Natural killer cell (primary cell): ENCODE measurements around the gene ANTKMT. TPM values are rescaled to one million over a fixed set of nuclear protein-coding genes. Genes with fewer than 3 reads are reported as not detected.
A peak's percentile ranks its signal among the peaks of the same experiment; 100 is the strongest.

Experiments used
- ATAC-seq, 3 donors: fragments of 150-1000 bp in 2 of 3; fragments of 200-7000 bp in 1 of 3; cut with Tn5 transposase; 1 replicate in 1 of 3; 2 replicates in 2 of 3; pipeline ENCODE4 v1.10.0; 2021; ENCODE audit warnings: mild to moderate bottlenecking in 2 of 3, moderate library complexity in 2 of 3
- DNase-seq, 2 donors: peaks; one replicate each; pipeline versions ENCODE4 v3.0.0 to v3.0.0-alpha.2; 2013 to 2021; ENCODE audit warnings: mixed read lengths in 1 of 2
- H3K27ac ChIP-seq: one replicate; pipeline ENCODE4 v1.5.1; 2013; ENCODE audit warnings: mild to moderate bottlenecking, low read length
- H3K27me3 ChIP-seq: one replicate; pipeline ENCODE4 v1.6.1; 2013; ENCODE audit warnings: low read length; ENCODE audit not compliant: control insufficient read depth, insufficient read depth
- H3K36me3 ChIP-seq: one replicate; pipeline ENCODE4 v1.6.1; 2013; ENCODE audit warnings: low read length; ENCODE audit not compliant: control insufficient read depth, insufficient read depth
- H3K4me1 ChIP-seq: one replicate; pipeline ENCODE4 v1.6.1; 2013; ENCODE audit warnings: low read length; ENCODE audit not compliant: control insufficient read depth, insufficient read depth
- H3K4me3 ChIP-seq: one replicate; pipeline ENCODE4 v1.5.1; 2013; ENCODE audit warnings: low read length
- H3K9me3 ChIP-seq: one replicate; pipeline ENCODE4 v1.6.1; 2013; ENCODE audit warnings: low read length; ENCODE audit not compliant: control insufficient read depth, insufficient read depth
- H3K27ac Mint-ChIP-seq, 2 donors: one replicate each; pipeline ENCODE4 v1.8.0; 2022; ENCODE audit warnings: mild to moderate bottlenecking in 2 of 2, mixed read lengths in 2 of 2, moderate library complexity in 1 of 2
- H3K27me3 Mint-ChIP-seq, 2 donors: one replicate each; pipeline ENCODE4 v1.8.0; 2022; ENCODE audit warnings: low read depth in 2 of 2, mixed read lengths in 2 of 2
- H3K36me3 Mint-ChIP-seq: one replicate; pipeline ENCODE4 v1.8.0; 2022; ENCODE audit warnings: mixed read lengths
- H3K4me1 Mint-ChIP-seq, 2 donors: one replicate each; pipeline ENCODE4 v1.8.0; 2022; ENCODE audit warnings: mixed read lengths in 2 of 2
- H3K4me3 Mint-ChIP-seq: one replicate; pipeline ENCODE4 v1.8.0; 2022; ENCODE audit warnings: mild to moderate bottlenecking, moderate library complexity, mixed read lengths
- H3K9me3 Mint-ChIP-seq, 2 donors: one replicate each; pipeline ENCODE4 v1.8.0; 2022; ENCODE audit warnings: mixed read lengths in 2 of 2
- WGBS: methylation state at CpG from one replicate; pipeline ENCODE4 v1.1.7; 2013; ENCODE audit warnings: missing lambda C conversion rate; ENCODE audit not compliant: insufficient coverage; 5-methylcytosine and 5-hydroxymethylcytosine counted together
- intact Hi-C: fragments of 100-400 bp; cut with micrococcal nuclease; formaldehyde crosslinking; loops from one replicate; pipeline ENCODE4 v1.14.2; 2022
- total RNA-seq, 4 donors: library from RNA; stranded (reverse); fragments of 120-200 nt in 1 of 4; gene quantifications; one replicate each; pipeline versions ENCODE4 v1.2.3 to v1.2.4, GENCODE V29; 2013 to 2022
- TF ChIP-seq, protein P1 (sequence below): fragments of 200-600 bp; IDR thresholded peaks from one replicate; pipeline ENCODE4 v1.8.0; 2022; ENCODE audit warnings: antibody characterized with exemption

Gene ANTKMT
- total RNA-seq, 3 donors from 2014 or later (not counting 1 experiment from before 2014, with no cell fraction given) = 33.7 to 39.0 (median 37.7) TPM

DNA sequence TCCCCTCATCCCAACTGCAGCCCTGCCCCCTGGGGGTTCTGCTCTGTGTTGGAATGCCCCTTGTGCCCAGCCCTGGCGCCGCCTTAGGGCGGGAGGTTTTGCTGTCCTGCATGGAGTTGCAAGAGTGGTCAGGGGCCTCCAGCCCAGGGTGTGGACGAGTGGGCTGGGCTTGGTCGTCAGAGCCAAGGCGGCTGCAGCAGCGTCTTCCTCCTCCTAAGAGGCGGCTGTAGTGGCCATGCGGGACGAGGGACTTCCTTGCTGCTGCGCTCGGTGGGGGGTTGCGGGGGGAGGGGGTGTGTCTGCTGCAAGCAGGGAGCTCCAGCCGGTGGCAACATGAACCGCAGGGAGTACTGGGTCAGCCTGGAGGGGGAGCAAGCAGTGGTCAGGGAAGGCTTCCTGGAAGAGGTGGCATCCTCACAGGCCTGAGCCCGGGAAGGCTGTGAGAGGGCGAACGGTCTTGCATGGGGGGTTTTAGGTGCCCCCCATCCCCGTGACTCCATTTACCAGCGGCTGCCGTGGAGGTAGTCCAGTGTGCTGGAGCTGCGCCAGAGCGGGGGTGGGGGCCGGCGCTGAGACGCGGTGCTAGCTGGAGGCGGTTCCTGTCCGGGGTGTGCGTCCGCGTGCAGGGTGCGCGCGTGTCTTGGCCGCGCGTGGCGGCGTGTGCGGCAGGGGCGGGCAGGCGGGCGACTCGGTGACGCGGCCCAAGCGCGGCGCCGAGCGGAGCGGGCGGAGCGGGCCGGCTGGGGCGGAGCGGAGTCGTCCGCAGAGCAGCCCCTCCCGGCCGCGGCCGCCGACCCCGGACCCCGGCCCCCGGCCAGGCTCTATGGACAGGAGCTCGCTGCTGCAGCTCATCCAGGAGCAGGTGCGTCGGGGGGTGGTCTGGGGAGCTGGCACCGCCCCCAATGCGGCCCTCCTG is 45.7 kb upstream of the ANTKMT start, which contains the start of gene RHBDL1:
Gene RHBDL1 (plus strand): TSS at position 704 of the 916 bp plus-strand sequence. CDS start 120 bp downstream, at position 824.
- DNase-seq (peak in 1 of 2 donors; percentile 38), ATAC-seq (no peak)
- H3K4me3 ChIP-seq = no peak within 1 kb of the TSS
- intact Hi-C loops = no loop called here
- TF ChIP-seq, protein P1, sequence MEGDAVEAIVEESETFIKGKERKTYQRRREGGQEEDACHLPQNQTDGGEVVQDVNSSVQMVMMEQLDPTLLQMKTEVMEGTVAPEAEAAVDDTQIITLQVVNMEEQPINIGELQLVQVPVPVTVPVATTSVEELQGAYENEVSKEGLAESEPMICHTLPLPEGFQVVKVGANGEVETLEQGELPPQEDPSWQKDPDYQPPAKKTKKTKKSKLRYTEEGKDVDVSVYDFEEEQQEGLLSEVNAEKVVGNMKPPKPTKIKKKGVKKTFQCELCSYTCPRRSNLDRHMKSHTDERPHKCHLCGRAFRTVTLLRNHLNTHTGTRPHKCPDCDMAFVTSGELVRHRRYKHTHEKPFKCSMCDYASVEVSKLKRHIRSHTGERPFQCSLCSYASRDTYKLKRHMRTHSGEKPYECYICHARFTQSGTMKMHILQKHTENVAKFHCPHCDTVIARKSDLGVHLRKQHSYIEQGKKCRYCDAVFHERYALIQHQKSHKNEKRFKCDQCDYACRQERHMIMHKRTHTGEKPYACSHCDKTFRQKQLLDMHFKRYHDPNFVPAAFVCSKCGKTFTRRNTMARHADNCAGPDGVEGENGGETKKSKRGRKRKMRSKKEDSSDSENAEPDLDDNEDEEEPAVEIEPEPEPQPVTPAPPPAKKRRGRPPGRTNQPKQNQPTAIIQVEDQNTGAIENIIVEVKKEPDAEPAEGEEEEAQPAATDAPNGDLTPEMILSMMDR = no peak
- peaks cover 0 to 14% of the 10 kb centered on the region in 2 donors for H3K4me1 Mint-ChIP-seq
- H3K27ac Mint-ChIP-seq = no peak within 1 kb of the TSS
- H3K9me3 Mint-ChIP-seq = no peaks in the 10 kb centered on the region
- peaks cover 29% of the 10 kb centered on the region for H3K4me1 ChIP-seq
- 9% methylated on average over 73 of the region's 73 CpGs for WGBS
- H3K27me3 ChIP-seq = peaks cover 3% of the 10 kb centered on the region
- H3K27me3 Mint-ChIP-seq = no peaks in the 10 kb centered on the region
- no peaks in the 10 kb centered on the region for H3K36me3 Mint-ChIP-seq
- H3K4me3 Mint-ChIP-seq = peak within 1 kb of the TSS; percentile 25
- H3K9me3 ChIP-seq = no peaks in the 10 kb centered on the region
- no peak within 1 kb of the TSS for H3K27ac ChIP-seq
- H3K36me3 ChIP-seq = peaks cover 24% of the 10 kb centered on the region

DNA sequence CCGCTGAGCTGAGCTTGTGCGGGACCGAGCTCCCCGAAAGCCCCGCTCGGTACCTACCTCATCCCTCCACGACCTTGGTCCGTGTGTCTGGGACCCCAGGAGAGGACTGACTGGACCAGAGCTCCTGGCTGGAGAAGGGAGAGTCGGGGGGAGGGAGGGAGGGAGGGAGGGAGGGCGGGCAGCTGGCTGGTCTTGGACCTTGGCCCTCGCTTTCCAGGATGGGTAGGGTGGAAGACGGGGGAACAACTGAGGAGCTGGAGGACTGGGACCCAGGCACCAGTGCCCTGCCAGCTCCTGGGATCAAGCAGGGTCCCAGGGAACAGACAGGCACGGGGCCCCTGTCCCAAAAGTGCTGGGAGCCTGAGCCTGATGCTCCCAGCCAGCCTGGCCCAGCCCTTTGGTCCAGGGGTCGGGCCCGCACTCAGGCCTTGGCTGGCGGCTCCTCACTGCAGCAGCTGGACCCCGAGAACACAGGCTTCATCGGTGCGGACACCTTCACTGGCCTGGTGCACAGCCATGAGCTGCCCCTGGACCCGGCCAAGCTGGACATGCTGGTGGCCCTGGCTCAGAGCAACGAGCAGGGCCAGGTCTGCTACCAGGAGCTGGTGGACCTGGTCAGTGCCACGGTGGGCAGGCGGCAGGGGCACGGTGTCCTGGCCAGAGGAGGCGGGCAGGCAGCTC is 44.9 kb upstream of the ANTKMT start:
- Histone ChIP-seq H3K9me3 (no peaks in the 10 kb centered on the region), H3K4me1 (peaks cover 34% of the 10 kb centered on the region), H3K27ac (no peak overlapping the region), H3K27me3 (peaks cover 3% of the 10 kb centered on the region), H3K4me3 (no peak overlapping the region), H3K36me3 (peaks cover 18% of the 10 kb centered on the region)
- ATAC-seq = no peak
- peaks cover 0 to 17% of the 10 kb centered on the region in 2 donors for H3K4me1 Mint-ChIP-seq
- H3K36me3 Mint-ChIP-seq = no peaks in the 10 kb centered on the region
- WGBS = 76% methylated on average over 20 of the region's 25 CpGs
- DNase-seq = no peak
- H3K27me3 Mint-ChIP-seq = no peaks in the 10 kb centered on the region
- TF ChIP-seq, protein P1 = no peak
- intact Hi-C loops = no loop called here
- H3K9me3 Mint-ChIP-seq = no peaks in the 10 kb centered on the region
- no peak overlapping the region for H3K4me3 Mint-ChIP-seq
- H3K27ac Mint-ChIP-seq = no peak overlapping the region

DNA sequence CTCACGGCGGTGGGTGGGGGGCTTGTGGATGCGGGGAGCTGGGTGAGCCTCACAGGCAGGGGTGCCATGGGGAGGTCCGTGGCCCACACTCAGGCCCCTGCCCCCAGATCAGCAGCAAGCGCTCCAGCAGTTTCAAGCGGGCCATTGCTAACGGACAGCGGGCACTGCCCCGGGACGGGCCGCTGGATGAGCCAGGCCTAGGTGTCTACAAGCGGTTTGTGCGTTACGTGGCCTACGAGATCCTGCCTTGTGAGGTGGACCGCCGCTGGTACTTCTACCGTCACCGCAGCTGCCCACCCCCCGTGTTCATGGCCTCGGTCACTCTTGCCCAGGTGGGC is 44.4 kb upstream of the ANTKMT start:
- H3K9me3 ChIP-seq = no peaks in the 10 kb centered on the region
- no peak overlapping the region for H3K27ac ChIP-seq
- peaks cover 39% of the 10 kb centered on the region for H3K4me1 ChIP-seq
- WGBS = 95% methylated on average over 21 of the region's 21 CpGs
- H3K36me3 ChIP-seq = peaks cover 18% of the 10 kb centered on the region
- intact Hi-C loops = no loop called here
- ATAC-seq (no peak), DNase-seq (no peak)
- Mint-ChIP-seq H3K36me3 (no peaks in the 10 kb centered on the region), H3K4me1 (peaks cover 0 to 21% of the 10 kb centered on the region in 2 donors), H3K9me3 (no peaks in the 10 kb centered on the region), H3K27me3 (no peaks in the 10 kb centered on the region), H3K4me3 (no peak overlapping the region), H3K27ac (no peak overlapping the region)
- peaks cover 3% of the 10 kb centered on the region for H3K27me3 ChIP-seq
- TF ChIP-seq, protein P1 = no peak
- no peak overlapping the region for H3K4me3 ChIP-seq
